CD4-positive, alpha-beta memory T cell (primary cell): ENCODE measurements around the gene SFRP5. TPM values are rescaled to one million over a fixed set of nuclear protein-coding genes. Genes with fewer than 3 reads are reported as not detected.

Source experiments
- CTCF ChIA-PET: fragments of 350-600 bp; sonication (Branson Sonifier 250); formaldehyde crosslinking; loops from one replicate; lab custom pipeline; 2021; ENCODE audit warnings: inconsistent platforms; ENCODE audit not compliant: partially characterized antibody; lab: Charles Lee
- POLR2A ChIA-PET: fragments of 350-600 bp; sonication (Branson Sonifier 250); formaldehyde crosslinking; loops from one replicate; lab custom pipeline; 2021; ENCODE audit not compliant: partially characterized antibody; lab: Charles Lee
- DNase-seq, 5 donors: peaks; one replicate each; pipeline versions ENCODE4 v3.0.0 to v3.0.0-alpha.2; 2020 to 2022; ENCODE audit warnings: mixed read lengths in 1 of 5
- H3K27ac ChIP-seq: one replicate; pipeline ENCODE4 v1.7.0; 2013; ENCODE audit warnings: low read depth, low read length
- H3K27me3 ChIP-seq: 2 replicates; pipeline ENCODE4 v1.7.0; 2013; ENCODE audit warnings: mild to moderate bottlenecking, low read length, moderate library complexity; ENCODE audit not compliant: insufficient read depth
- H3K36me3 ChIP-seq: 2 replicates; pipeline ENCODE4 v1.7.0; 2013; ENCODE audit warnings: mild to moderate bottlenecking, low read length, moderate library complexity; ENCODE audit not compliant: insufficient read depth
- H3K4me1 ChIP-seq: 2 replicates; pipeline ENCODE4 v1.7.0; 2013; ENCODE audit warnings: mild to moderate bottlenecking, low read length, moderate library complexity; ENCODE audit not compliant: insufficient read depth
- H3K4me3 ChIP-seq, 2 donors: one replicate each; pipeline ENCODE4 v1.7.0; 2013; ENCODE audit warnings: low read length in 2 of 2, mild to moderate bottlenecking in 1 of 2
- H3K9me3 ChIP-seq, 2 donors: one replicate each; pipeline ENCODE4 v1.7.0; 2013; ENCODE audit warnings: low read length in 2 of 2, control low read depth in 1 of 2; ENCODE audit not compliant: control insufficient read depth in 1 of 2
- H3K27ac Mint-ChIP-seq, 7 donors: one replicate each; pipeline ENCODE4 v1.8.0; 2020 to 2021; ENCODE audit warnings: mixed read lengths in 7 of 7, mild to moderate bottlenecking in 6 of 7, inconsistent platforms in 3 of 7, moderate library complexity in 3 of 7
- H3K27me3 Mint-ChIP-seq, 2 donors: one replicate each; pipeline ENCODE4 v1.8.0; 2020 to 2021; ENCODE audit warnings: mixed read lengths in 2 of 2
- H3K36me3 Mint-ChIP-seq, 2 donors: one replicate each; pipeline ENCODE4 v1.8.0; 2020 to 2021; ENCODE audit warnings: mixed read lengths in 2 of 2, inconsistent platforms in 1 of 2, mild to moderate bottlenecking in 1 of 2
- H3K4me1 Mint-ChIP-seq, 4 donors: one replicate each; pipeline ENCODE4 v1.8.0; 2020 to 2021; ENCODE audit warnings: mixed read lengths in 4 of 4, mild to moderate bottlenecking in 1 of 4
- H3K4me3 Mint-ChIP-seq, 8 donors: one replicate each; pipeline ENCODE4 v1.8.0; 2020 to 2021; ENCODE audit warnings: mixed read lengths in 8 of 8, mild to moderate bottlenecking in 7 of 8, moderate library complexity in 6 of 8, inconsistent platforms in 3 of 8
- H3K9me3 Mint-ChIP-seq, 8 donors: one replicate each; pipeline ENCODE4 v1.8.0; 2020 to 2021; ENCODE audit warnings: mixed read lengths in 8 of 8, mild to moderate bottlenecking in 5 of 8, inconsistent platforms in 3 of 8, moderate library complexity in 1 of 8
- intact Hi-C: fragments of 100-400 bp; cut with micrococcal nuclease; formaldehyde crosslinking; loops from one replicate; pipeline ENCODE4 v1.15.1; 2023
- polyA plus RNA-seq, 2 donors: library from polyadenylated mRNA; unstranded; fragments of 300-500 nt; fragmentation: Illumina TruSeq; gene quantifications; one replicate each; pipeline ENCODE4 v1.2.3, GENCODE V29; 2021
- total RNA-seq, 2 experiments: library from RNA; stranded (reverse); gene quantifications; one replicate each; pipeline ENCODE4 v1.2.3, GENCODE V29; 2021

The SFRP5 gene
- total and polyA plus RNA-seq, 4 experiments from 2014 or later: not detected

DNA sequence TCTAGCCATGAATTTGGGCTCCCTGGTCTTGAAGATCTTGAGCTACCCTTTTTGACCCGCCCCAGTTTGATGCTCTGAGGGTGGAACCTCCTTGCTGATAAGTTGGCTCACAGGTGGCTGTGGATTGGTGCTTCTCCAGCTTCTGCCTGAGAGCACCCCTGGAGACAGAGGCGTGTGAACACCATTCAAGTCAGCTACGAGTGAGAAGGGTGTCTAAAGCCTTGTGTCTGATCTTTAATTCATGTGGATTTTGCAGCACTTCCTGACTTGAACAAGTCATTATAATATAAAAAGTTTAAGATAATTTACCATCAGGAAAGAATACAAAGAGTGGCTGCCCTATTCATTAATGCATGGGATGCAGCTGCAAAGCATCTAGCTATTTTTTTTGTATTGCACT, 40.2 kb upstream of the SFRP5 start:
- no peak for DNase-seq
- Histone ChIP-seq H3K27me3 (no peaks in the 10 kb centered on the region), H3K4me1 (no peaks in the 10 kb centered on the region), H3K27ac (no peak overlapping the region), H3K9me3 (no peaks in the 10 kb centered on the region), H3K36me3 (no peaks in the 10 kb centered on the region), H3K4me3 (no peak overlapping the region)
- ChIA-PET CTCF (interaction anchor here (0.6 to 1.8 kb wide), 2 partner anchors 20 to 1335 kb away, joined by 3 to 4 read pairs; no protein-coding TSS in a partner anchor), POLR2A (interaction anchor here (0.9 kb wide), 1 partner anchor 16 kb away, joined by 4 read pairs; no protein-coding TSS in a partner anchor)
- H3K27me3 Mint-ChIP-seq: no peaks in the 10 kb centered on the region
- H3K4me1 Mint-ChIP-seq: peaks cover 0 to 4% (median 0%) of the 10 kb centered on the region in 4 donors
- H3K36me3 Mint-ChIP-seq: no peaks in the 10 kb centered on the region
- H3K27ac Mint-ChIP-seq: peak overlapping the region in 2 of 7 donors; percentile 10 to 51
- H3K9me3 Mint-ChIP-seq: no peaks in the 10 kb centered on the region
- intact Hi-C loops: no loop called here
- H3K4me3 Mint-ChIP-seq: no peak overlapping the region

DNA sequence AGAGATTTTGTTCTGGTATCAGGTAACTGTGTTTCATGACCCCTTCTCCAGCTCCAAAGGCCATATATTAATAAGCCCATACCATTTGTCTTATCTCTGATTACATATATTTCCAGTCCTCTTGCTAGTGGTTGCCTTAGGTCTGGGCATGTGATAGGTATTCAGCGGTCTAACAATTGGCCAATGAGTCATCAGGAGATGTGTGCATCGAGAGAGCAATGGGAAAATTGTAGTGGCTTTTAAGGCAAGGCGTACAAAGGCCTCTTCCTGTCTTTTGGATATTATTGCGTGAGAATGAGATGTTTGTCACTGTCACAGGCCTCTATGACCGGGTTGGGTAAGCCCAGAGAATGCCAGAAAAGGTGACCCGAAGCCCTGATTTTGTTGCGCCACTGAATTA, 38.6 kb upstream of the SFRP5 start:
- no peaks in the 10 kb centered on the region for H3K36me3 Mint-ChIP-seq
- H3K4me3 Mint-ChIP-seq: no peak overlapping the region
- no peaks in the 10 kb centered on the region for H3K27me3 ChIP-seq
- no peak overlapping the region for H3K27ac Mint-ChIP-seq
- H3K4me1 ChIP-seq: no peaks in the 10 kb centered on the region
- peaks cover 0 to 4% (median 0%) of the 10 kb centered on the region in 4 donors for H3K4me1 Mint-ChIP-seq
- H3K27ac ChIP-seq: no peak overlapping the region
- ChIA-PET POLR2A (interaction anchor here (0.6 kb wide), 1 partner anchor 36 kb away, joined by 3 read pairs; no protein-coding TSS in a partner anchor), CTCF (interaction anchor here (0.9 to 1.9 kb wide), 2 partner anchors 18 to 23 kb away, joined by 3 to 7 read pairs; no protein-coding TSS in a partner anchor)
- DNase-seq: no peak
- no peaks in the 10 kb centered on the region for H3K27me3 Mint-ChIP-seq
- no peak overlapping the region for H3K4me3 ChIP-seq
- intact Hi-C loops: no loop called here
- H3K9me3 ChIP-seq: no peaks in the 10 kb centered on the region
- H3K36me3 ChIP-seq: no peaks in the 10 kb centered on the region
- H3K9me3 Mint-ChIP-seq: no peaks in the 10 kb centered on the region

DNA sequence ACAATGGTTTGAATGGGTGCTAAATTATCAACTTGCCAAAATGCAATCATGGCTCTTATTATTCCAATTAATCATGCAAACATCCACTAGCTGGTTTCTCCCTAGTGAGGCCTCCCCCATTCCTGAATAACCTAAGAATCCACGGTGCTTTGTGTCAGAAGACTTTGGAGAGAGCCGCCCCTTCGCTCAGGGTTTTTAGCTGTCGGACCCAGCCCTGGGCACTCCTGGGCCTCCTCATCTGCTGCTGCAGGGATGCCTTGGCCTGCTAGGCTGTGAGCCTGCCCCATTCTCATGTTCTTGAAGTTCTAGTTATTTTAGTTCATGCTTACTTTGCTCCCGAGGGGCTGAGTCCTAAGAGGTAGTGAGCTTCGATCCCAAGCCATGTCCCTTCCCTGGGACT, 34.1 kb upstream of the SFRP5 start:
- no peaks in the 10 kb centered on the region for H3K4me1 ChIP-seq
- Mint-ChIP-seq H3K4me3 (no peak overlapping the region), H3K36me3 (no peaks in the 10 kb centered on the region), H3K9me3 (no peaks in the 10 kb centered on the region), H3K4me1 (peaks cover 0 to 1% (median 0%) of the 10 kb centered on the region in 4 donors), H3K27me3 (peaks cover 0 to 1% of the 10 kb centered on the region in 2 donors), H3K27ac (peak overlapping the region in 1 of 7 donors; percentile 65)
- H3K27ac ChIP-seq: no peak overlapping the region
- H3K27me3 ChIP-seq: no peaks in the 10 kb centered on the region
- intact Hi-C loops: no loop called here
- no peak for DNase-seq
- H3K4me3 ChIP-seq: no peak overlapping the region
- no peaks in the 10 kb centered on the region for H3K36me3 ChIP-seq
- POLR2A ChIA-PET: no interaction called here
- H3K9me3 ChIP-seq: no peaks in the 10 kb centered on the region
- CTCF ChIA-PET: interaction anchor here (2.1 to 2.3 kb wide), 2 partner anchors 14 to 64 kb away, joined by 7 to 8 read pairs; no protein-coding TSS in a partner anchor

DNA sequence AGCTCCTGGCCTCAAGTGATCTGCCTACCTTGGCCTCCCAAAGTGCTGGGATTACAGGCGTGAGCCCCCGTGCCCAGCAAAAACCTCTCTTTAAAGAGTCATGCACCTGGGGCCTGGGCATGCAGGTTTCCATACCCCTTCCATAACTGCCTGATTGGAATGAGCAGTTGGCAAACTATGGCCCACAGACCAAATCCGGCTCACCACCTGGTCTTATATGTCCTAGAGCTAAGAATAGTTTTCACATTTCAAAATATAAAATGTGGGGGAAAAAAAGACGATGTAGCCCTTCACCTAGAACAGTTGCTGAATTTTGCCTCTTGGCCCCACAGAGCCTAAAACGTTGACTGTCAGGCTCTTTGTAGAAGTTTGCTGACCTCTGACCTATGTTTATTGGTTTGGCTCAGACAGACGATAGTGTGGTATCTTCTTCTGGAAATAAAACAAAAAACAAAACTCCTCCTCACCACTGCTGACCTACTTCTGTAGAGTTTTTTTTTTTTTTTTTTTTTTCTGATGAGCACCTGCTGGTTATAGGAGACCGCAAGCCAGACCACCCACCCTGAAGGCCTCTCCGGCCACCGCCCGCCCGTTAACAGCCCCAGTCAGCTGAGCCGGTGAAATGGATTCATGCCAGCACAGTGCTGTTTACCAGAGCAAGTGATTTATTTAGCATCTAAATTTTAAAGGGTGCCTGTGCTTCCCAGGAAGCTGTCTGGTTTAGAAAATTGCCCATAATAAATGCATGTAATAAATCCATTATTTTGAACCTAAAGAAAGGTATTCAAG, 33.5 kb upstream of the SFRP5 start:
- CTCF ChIA-PET: interaction anchor here (2.1 to 2.3 kb wide), 2 partner anchors 13 to 64 kb away, joined by 7 to 8 read pairs; no protein-coding TSS in a partner anchor
- Mint-ChIP-seq H3K36me3 (no peaks in the 10 kb centered on the region), H3K4me3 (peak overlapping the region in 1 of 8 donors; percentile 44), H3K9me3 (no peaks in the 10 kb centered on the region), H3K27me3 (peaks cover 0 to 1% of the 10 kb centered on the region in 2 donors), H3K4me1 (peaks cover 0 to 1% (median 0%) of the 10 kb centered on the region in 4 donors), H3K27ac (peak overlapping the region in 3 of 7 donors; percentile 8 to 72 (median 20))
- Histone ChIP-seq H3K27me3 (no peaks in the 10 kb centered on the region), H3K4me1 (no peaks in the 10 kb centered on the region), H3K9me3 (no peaks in the 10 kb centered on the region), H3K27ac (no peak overlapping the region), H3K36me3 (no peaks in the 10 kb centered on the region), H3K4me3 (no peak overlapping the region)
- intact Hi-C loops: no loop called here
- peak in 2 of 5 donors; percentile 27 for DNase-seq
- POLR2A ChIA-PET: no interaction called here

DNA sequence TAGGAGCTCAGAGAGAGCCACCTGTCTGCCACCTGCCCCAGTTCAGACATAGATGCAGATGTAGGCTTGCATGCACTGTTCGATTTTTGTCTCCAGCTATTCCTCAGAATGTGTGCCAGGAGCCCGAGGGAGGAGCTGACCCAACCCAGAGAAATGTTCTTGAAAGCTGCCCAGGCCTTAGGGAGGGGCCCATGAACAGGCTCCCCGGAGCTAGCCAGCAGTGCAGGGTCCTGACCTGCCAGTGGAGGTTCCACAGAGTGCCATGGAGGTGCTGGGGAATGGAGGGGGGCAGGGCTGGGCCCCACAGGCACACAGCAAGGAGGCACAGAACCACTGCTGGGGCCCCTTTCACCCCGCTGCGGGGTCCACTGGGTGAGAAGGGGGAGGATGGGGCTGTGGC, 29.6 kb upstream of the SFRP5 start:
- Histone ChIP-seq H3K27ac (no peak overlapping the region), H3K9me3 (no peaks in the 10 kb centered on the region), H3K27me3 (no peaks in the 10 kb centered on the region), H3K4me3 (no peak overlapping the region), H3K36me3 (no peaks in the 10 kb centered on the region), H3K4me1 (peaks cover 13% of the 10 kb centered on the region)
- Mint-ChIP-seq H3K9me3 (peaks cover 3 to 21% (median 7%) of the 10 kb centered on the region in 8 donors), H3K27me3 (peaks cover 0 to 1% of the 10 kb centered on the region in 2 donors), H3K36me3 (peaks cover 0 to 4% of the 10 kb centered on the region in 2 donors), H3K4me3 (no peak overlapping the region), H3K4me1 (peaks cover 9 to 19% (median 13%) of the 10 kb centered on the region in 4 donors), H3K27ac (no peak overlapping the region)
- DNase-seq: no peak
- ChIA-PET POLR2A (no interaction called here), CTCF (interaction anchor here (1.7 to 2.1 kb wide), 2 partner anchors 9 to 68 kb away, joined by 8 to 12 read pairs; no protein-coding TSS in a partner anchor)
- intact Hi-C loops: no loop called here

DNA sequence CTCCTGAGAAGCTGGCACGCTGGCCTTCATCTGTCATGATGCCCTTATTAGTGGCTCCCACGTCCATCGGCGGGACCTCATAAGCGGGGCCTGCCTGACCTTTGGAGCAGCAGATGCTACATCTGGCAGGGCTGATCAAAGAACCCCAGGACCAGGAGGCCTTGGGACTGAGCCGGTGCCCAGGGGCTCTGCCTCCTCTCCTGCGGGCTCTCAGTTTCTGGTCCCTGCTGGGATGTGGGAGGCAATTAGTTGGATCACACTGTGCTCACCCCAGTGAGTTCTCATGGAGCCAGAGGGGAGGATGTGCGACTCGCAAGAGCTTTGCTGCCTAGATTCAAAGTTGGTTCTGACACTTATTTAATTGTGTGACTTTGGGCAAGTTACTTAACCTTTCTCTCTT, 28.7 kb upstream of the SFRP5 start:
- Mint-ChIP-seq H3K9me3 (peaks cover 3 to 21% (median 7%) of the 10 kb centered on the region in 8 donors), H3K36me3 (peaks cover 0 to 4% of the 10 kb centered on the region in 2 donors), H3K27ac (peak overlapping the region in 1 of 7 donors; percentile 15), H3K4me1 (peaks cover 12 to 28% (median 21%) of the 10 kb centered on the region in 4 donors), H3K27me3 (peaks cover 0 to 1% of the 10 kb centered on the region in 2 donors), H3K4me3 (no peak overlapping the region)
- Histone ChIP-seq H3K36me3 (no peaks in the 10 kb centered on the region), H3K4me3 (no peak overlapping the region), H3K4me1 (peaks cover 22% of the 10 kb centered on the region), H3K9me3 (no peaks in the 10 kb centered on the region), H3K27me3 (no peaks in the 10 kb centered on the region), H3K27ac (no peak overlapping the region)
- ChIA-PET CTCF (interaction anchor here (1.7 to 2.1 kb wide), 2 partner anchors 8 to 69 kb away, joined by 8 to 12 read pairs; no protein-coding TSS in a partner anchor), POLR2A (no interaction called here)
- no peak for DNase-seq
- intact Hi-C loops: no loop called here
